ENCODE data around the gene FAM98B.

Gene FAM98B

GRCh38 chr15:38509152-38509551, 55.2 kb downstream of the FAM98B start:
- no peak for DNase-seq

- no peak for DNase-seq
Observed at GRCh38 chr15:38512901-38513300, 59.0 kb downstream of the FAM98B start.

- no peak for DNase-seq
Observed at GRCh38 chr15:38514601-38515000, 60.7 kb downstream of the FAM98B start.

GRCh38 chr15:38516626-38517025, 62.7 kb downstream of the FAM98B start:
- DNase-seq: no peak

GRCh38 chr15:38517312-38517975, 63.5 kb downstream of the FAM98B start:
- DNase-seq: no peak

GRCh38 chr15:38518084-38518483, 64.2 kb downstream of the FAM98B start:
- DNase-seq: no peak

GRCh38 chr15:38520035-38520434, 66.1 kb downstream of the FAM98B start:
- DNase-seq: no peak

GRCh38 chr15:38521316-38521715, 67.4 kb downstream of the FAM98B start:
- no peak for DNase-seq

- DNase-seq: no peak
Observed at GRCh38 chr15:38522922-38523321, 69.0 kb downstream of the FAM98B start.

- DNase-seq: no peak
Observed at GRCh38 chr15:38524156-38524555, 70.2 kb downstream of the FAM98B start.

- DNase-seq: no peak
Observed at GRCh38 chr15:38525489-38525888, 71.6 kb downstream of the FAM98B start.

GRCh38 chr15:38526158-38526557, 72.2 kb downstream of the FAM98B start:
- DNase-seq: no peak

GRCh38 chr15:38528294-38528693, 74.4 kb downstream of the FAM98B start:
- no peak for DNase-seq

GRCh38 chr15:38530113-38530512, 76.2 kb downstream of the FAM98B start:
- no peak for DNase-seq

- DNase-seq: no peak
Observed at GRCh38 chr15:38531509-38531908, 77.6 kb downstream of the FAM98B start.

- DNase-seq: no peak
Observed at GRCh38 chr15:38532728-38533127, 78.8 kb downstream of the FAM98B start.

GRCh38 chr15:38533416-38533915, 79.5 kb downstream of the FAM98B start:
- no peak for DNase-seq

- no peak for DNase-seq
Observed at GRCh38 chr15:38533926-38534325, 80.0 kb downstream of the FAM98B start.

GRCh38 chr15:38534691-38535090, 80.8 kb downstream of the FAM98B start:
- no peak for DNase-seq

GRCh38 chr15:38535491-38536200, 81.7 kb downstream of the FAM98B start:
- DNase-seq: no peak

- DNase-seq: no peak
Observed at GRCh38 chr15:38536201-38536676, 82.3 kb downstream of the FAM98B start.
